NCI-H1694 treated with DMSO at 0.1 percent for 48 hours (cell line): ENCODE results near the gene SF3B5.
"Not testable (repeated sequence)": the region's sequence is repeated elsewhere in the genome, so short reads cannot be mapped to it uniquely, and the experiment has no call there.

Source experiments
- DNase-seq: peaks from one replicate; lab custom pipeline; 2025; lab: John Stamatoyannopoulos, UW

Gene SF3B5

GRCh38 chr6:144063744-144064401, 31.5 kb downstream of the SF3B5 start:
- no peak for DNase-seq

DNA sequence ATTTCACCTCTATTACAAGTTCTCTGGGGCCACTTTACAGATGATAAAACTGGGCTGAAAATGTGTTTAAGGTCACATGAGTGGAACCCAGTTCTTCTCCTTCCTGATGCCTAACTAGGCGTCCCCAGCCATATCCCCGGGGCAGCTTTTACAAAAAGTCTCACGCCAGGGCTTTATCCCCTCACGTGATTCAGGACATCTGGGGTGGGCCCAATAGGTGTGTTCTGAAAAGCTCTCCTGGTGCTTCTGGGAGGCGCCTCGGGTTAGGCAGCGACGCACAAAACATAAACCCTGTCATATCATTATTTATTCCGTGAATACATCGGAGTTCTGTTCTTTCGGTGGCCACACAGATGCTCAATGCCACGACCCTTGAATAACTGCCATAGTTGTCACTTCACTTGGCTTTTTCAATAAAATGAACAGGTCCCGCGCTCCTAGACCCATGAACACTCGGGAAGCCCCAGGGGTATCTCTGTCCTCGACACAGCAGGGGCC, 32.1 kb downstream of the SF3B5 start:
- DNase-seq: no peak

GRCh38 chr6:144062786-144063185, 32.6 kb downstream of the SF3B5 start:
- no peak for DNase-seq

DNA sequence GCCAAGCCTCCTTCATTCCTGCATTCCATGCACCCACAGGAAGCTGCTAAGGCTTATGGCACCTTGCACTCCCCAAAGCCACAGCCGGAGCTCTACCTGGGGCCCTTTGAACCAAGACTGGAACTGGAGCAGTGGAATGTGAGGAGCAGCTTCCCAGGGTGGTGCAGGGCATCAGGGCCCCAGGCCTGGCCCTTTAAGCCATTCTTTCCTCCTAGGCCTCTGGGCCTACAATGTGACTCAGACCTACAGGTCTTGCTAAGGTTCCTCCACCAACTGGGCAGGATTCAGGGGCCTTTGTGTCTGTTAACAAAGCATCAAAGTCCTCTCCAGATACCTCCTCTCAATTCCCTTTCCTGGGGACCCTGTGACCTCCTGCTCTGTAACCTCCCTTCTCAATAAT, 36.2 kb downstream of the SF3B5 start:
- DNase-seq: no peak

GRCh38 chr6:144055121-144055931, 40.0 kb downstream of the SF3B5 start:
- DNase-seq: no peak

- DNase-seq: no peak
These were observed 41.8 kb downstream of the SF3B5 start for GRCh38 chr6:144053601-144054000.

DNA sequence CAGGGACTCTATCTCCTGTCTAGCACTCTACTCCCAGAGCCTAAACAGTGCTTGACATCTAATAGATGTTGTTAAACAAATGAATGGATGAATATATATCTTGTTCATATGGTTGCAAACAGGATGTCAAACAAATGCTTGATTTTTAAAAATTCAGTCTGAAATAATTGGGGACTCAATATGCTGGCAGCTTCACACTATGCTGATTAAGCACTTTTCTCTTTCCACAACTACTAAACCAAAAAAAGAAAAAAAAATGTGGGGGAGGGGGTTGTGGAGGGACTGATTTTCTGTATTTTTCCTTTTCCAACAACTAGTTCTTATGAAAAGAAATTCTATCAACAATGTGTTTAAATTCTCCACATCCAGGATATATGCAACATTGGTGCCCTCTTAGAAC, 42.9 kb downstream of the SF3B5 start:
- no peak for DNase-seq

- no peak for DNase-seq
These were observed 46.0 kb downstream of the SF3B5 start for GRCh38 chr6:144049386-144049785.

- no peak for DNase-seq
These were observed 47.7 kb downstream of the SF3B5 start for GRCh38 chr6:144047688-144048087.

- not testable (repeated sequence) for DNase-seq
These were observed 48.7 kb downstream of the SF3B5 start for GRCh38 chr6:144046672-144047071.

DNA sequence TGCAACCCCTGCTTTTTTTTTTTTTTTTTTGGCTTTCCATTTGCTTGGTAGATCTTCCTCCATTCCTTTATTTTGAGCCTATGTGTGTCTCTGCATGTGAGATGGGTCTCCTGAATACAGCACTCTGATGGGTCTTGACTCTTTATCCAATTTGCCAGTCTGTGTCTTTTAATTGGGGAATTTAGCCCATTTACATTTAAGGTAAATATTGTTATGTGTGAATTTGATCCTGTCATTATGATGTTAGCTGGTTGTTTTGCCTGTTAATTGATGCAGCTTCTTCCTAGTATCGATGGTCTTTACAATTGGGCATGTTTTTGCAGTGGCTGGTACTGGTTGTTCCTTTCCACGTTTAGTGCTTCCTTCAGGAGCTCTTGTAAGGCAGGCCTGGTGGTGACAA, 50.4 kb downstream of the SF3B5 start:
- not testable (repeated sequence) for DNase-seq
